ENCODE results near the gene ZNF101.

The ZNF101 gene

GRCh38 chr19:19711934-19712828 is 43.5 kb downstream of the ZNF101 start:
- DNase-seq = no peak

DNA sequence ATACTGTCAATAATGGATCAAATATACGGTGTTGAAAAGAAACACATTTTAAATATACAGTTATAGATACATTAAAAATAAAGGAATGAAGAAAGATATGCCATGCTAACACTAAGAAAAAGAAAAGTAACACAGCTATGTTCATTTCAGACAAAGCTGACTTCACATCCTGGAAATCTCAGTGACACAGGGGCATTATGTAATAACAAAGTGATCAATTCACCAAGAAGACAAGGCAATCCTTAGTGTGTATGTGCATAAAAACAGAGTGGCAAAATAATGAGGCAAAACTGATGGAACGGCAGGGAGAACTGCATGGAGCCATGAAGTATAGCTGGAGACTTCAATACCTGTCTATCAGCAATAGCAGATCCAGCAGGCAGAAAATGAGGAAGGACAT is 51.2 kb downstream of the ZNF101 start:
- no peak for DNase-seq

- DNase-seq = no peak
Measured at GRCh38 chr19:19721896-19722295, 53.3 kb downstream of the ZNF101 start.

DNA sequence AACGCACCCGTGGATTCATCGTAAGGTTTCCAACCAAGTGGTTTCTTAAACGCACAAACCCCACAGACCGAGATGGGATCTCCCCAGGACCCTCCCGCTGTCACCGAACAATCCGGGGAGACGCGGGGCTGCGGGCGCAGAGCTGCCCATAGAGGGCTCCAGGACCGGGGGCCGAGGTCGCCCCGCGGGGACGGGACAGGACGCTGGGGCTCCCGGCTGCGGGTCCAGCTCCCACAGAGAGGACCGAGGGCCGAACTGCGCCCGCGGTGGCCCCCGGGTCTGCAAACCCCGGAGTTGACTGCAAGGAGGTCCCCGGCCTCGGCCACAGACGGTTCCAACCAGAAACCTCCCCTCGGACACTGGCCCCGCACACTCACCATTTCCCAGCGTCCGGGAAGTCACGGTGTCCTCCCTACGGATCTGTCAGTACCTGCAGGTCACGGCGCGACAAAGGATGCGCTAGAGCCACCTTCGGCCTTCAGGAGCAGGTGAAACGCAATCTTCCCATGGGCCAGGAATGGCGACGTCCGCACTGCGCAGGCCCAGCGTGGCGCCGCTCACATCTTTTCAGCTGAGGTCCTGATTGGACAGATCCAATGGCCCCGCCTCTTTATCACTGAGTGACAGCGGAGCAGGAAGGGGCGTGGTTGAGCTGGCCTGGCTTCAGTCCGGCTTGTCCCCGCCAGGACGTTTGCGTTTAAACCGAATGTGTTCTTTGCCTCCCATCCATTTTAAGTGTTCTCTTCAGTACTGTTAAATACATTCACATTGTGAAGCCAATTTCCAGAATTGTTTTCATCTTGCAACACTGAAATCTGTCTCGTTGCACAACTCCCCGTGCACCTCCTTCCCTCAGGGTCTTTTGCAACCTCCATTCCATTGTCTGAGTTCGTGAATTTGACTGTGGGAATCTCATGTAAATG is 64.2 kb downstream of the ZNF101 start, which contains the start of gene ZNF14:
ZNF14 (minus strand) TSS at position 534 of the 923 bp plus-strand sequence; CDS start at position 380, 154 bp downstream.
- DNase-seq = no peak

Data from cortex of kidney (tissue), 1 donor.